GM12878 (cell line): ENCODE results near the gene CEACAM6. TPM values are rescaled to one million over a fixed set of nuclear protein-coding genes. Genes with fewer than 3 reads are reported as not detected.

Source experiments
- ATAC-seq: fragments of 200-7000 bp; cut with Tn5 transposase; 3 replicates; pipeline ENCODE4 v1.9.1; 2020; ENCODE audit warnings: mild to moderate bottlenecking, moderate library complexity
- BruUV-seq: library from RNA; stranded (reverse); fragments of 400-500 nt; replicated peaks from 2 replicates; lab custom pipeline; 2021; lab: Mats Ljungman, UMichigan
- CTCF ChIA-PET: fragments of 300-600 bp; sonication (Branson Sonifier 250); formaldehyde crosslinking; extraction: SDS; loops from one replicate; lab custom pipeline; 2021; ENCODE audit warnings: inconsistent platforms; lab: Yijun Ruan, JAX
- POLR2A ChIA-PET: fragments of 350-600 bp; formaldehyde crosslinking; extraction: SDS; loops from one replicate; lab custom pipeline; 2021; ENCODE audit warnings: inconsistent platforms; lab: Charles Lee
- RAD21 ChIA-PET: fragments of 300-600 bp; sonication (Branson Sonifier 250); formaldehyde crosslinking; loops from one replicate; lab custom pipeline; 2023; ENCODE audit warnings: antibody characterized with exemption; ENCODE audit not compliant: unreplicated experiment; lab: Charles Lee
- SMC1A ChIA-PET: fragments of 300-600 bp; sonication (Branson Sonifier 250); formaldehyde crosslinking; loops from one replicate; lab custom pipeline; 2023; ENCODE audit not compliant: unreplicated experiment, uncharacterized antibody; lab: Charles Lee
- DNase-seq: peaks from one replicate; pipeline ENCODE4 v3.0.0-alpha.2; 2011; ENCODE audit warnings: low read depth, low spot score
- FAIRE-seq: peaks from 3 replicates; lab custom pipeline; 2011; peaks lifted over from hg19 to GRCh38; lab: Jason Lieb, UNC
- H2AFZ ChIP-seq: 2 replicates; pipeline ENCODE4 v1.6.0; 2011; ENCODE audit warnings: low read depth, low read length, control low read depth; ENCODE audit not compliant: control insufficient read depth
- H3K27ac ChIP-seq: 2 replicates; pipeline ENCODE4 v1.5.1; 2011; ENCODE audit warnings: control low read depth; ENCODE audit not compliant: control insufficient read depth, insufficient read depth
- H3K27me3 ChIP-seq, 2 experiments: replicated peaks in 1 of 2; 2 replicates each; pipeline versions ENCODE4 v1.6.0 to v1.6.1; 2011; ENCODE audit warnings: low read length in 1 of 2; ENCODE audit not compliant: control insufficient read depth in 2 of 2, insufficient read depth in 2 of 2
- H3K36me3 ChIP-seq, 2 experiments: 2 replicates each; pipeline ENCODE4 v1.5.1; 2011; ENCODE audit warnings: low read length in 1 of 2; ENCODE audit not compliant: control insufficient read depth in 2 of 2, insufficient read depth in 2 of 2
- H3K4me1 ChIP-seq: 2 replicates; pipeline ENCODE4 v1.6.1; 2011; ENCODE audit warnings: mild to moderate bottlenecking, low read length, moderate library complexity, mixed read lengths; ENCODE audit not compliant: control insufficient read depth, insufficient read depth
- H3K4me2 ChIP-seq: 2 replicates; pipeline ENCODE4 v1.6.0; 2011; ENCODE audit warnings: control low read depth; ENCODE audit not compliant: control insufficient read depth, insufficient read depth
- H3K4me3 ChIP-seq: fragments of 200-600 bp; sonication (generic); 2 replicates; pipeline ENCODE4 v1.5.1; 2016
- H3K79me2 ChIP-seq: 2 replicates; pipeline ENCODE4 v1.6.0; 2011; ENCODE audit warnings: low read length; ENCODE audit not compliant: control insufficient read depth, insufficient read depth
- H3K9ac ChIP-seq: 2 replicates; pipeline ENCODE4 v1.8.0; 2011; ENCODE audit warnings: low read length, control low read depth, mixed read lengths; ENCODE audit not compliant: control insufficient read depth, insufficient read depth
- H3K9me3 ChIP-seq: replicated peaks from 3 replicates; pipeline ENCODE4 v1.5.1; 2011; ENCODE audit warnings: mild to moderate bottlenecking, low read length; ENCODE audit not compliant: control insufficient read depth, insufficient read depth
- H4K20me1 ChIP-seq: 2 replicates; pipeline ENCODE4 v1.6.0; 2011; ENCODE audit not compliant: control insufficient read depth, insufficient read depth
- CBFB ChIP-seq: IDR thresholded peaks from 2 replicates; pipeline ENCODE4 v1.6.1; 2016; ENCODE audit warnings: antibody characterized with exemption, low read depth
- MEF2B ChIP-seq: fragments of 450-650 bp; IDR thresholded peaks from 2 replicates; pipeline ENCODE4 v1.6.1; 2018; ENCODE audit warnings: mild to moderate bottlenecking, moderate library complexity; ENCODE audit not compliant: partially characterized antibody, poor library complexity, severe bottlenecking
- NFYA ChIP-seq: IDR thresholded peaks from 2 replicates; pipeline ENCODE4 v1.6.1; 2011; ENCODE audit warnings: low read depth, mild to moderate bottlenecking, low read length, improper control_type of control experiment, borderline replicate concordance
- NR2C1 ChIP-seq: fragments of 450-650 bp; IDR thresholded peaks from 2 replicates; pipeline ENCODE4 v1.6.1; 2017; ENCODE audit warnings: antibody characterized with exemption, mild to moderate bottlenecking, moderate library complexity
- POLR2AphosphoS2 ChIP-seq: IDR thresholded peaks from 2 replicates; pipeline ENCODE4 v1.6.1; 2011; ENCODE audit warnings: low read depth, mild to moderate bottlenecking, low read length, improper control_type of control experiment, moderate library complexity
- RAD51 ChIP-seq: fragments of 450-650 bp; IDR thresholded peaks from 2 replicates; pipeline ENCODE4 v1.6.1; 2016; ENCODE audit warnings: moderate library complexity, mild to moderate bottlenecking, inconsistent platforms
- SKIL ChIP-seq: fragments of 450-650 bp; IDR thresholded peaks from 2 replicates; pipeline ENCODE4 v1.6.1; 2017; ENCODE audit warnings: mild to moderate bottlenecking, low read depth, inconsistent platforms; ENCODE audit not compliant: poor library complexity, severe bottlenecking
- SMAD1 ChIP-seq: fragments of 450-650 bp; IDR thresholded peaks from 2 replicates; pipeline ENCODE4 v1.6.1; 2018; ENCODE audit warnings: mild to moderate bottlenecking, low read depth; ENCODE audit not compliant: partially characterized antibody
- SRF ChIP-seq, 2 experiments: IDR thresholded peaks; 2 replicates each; pipeline ENCODE4 v1.6.1; 2011; ENCODE audit warnings: low read depth in 2 of 2, low read length in 2 of 2, mild to moderate bottlenecking in 1 of 2, moderate library complexity in 1 of 2
- YBX1 ChIP-seq: fragments of 450-650 bp; IDR thresholded peaks from 2 replicates; pipeline ENCODE4 v1.6.1; 2016; ENCODE audit warnings: antibody characterized with exemption
- ZBTB11 ChIP-seq: fragments of 450-650 bp; formaldehyde crosslinking; IDR thresholded peaks from 2 replicates; pipeline ENCODE4 v1.5.0; 2022; ENCODE audit warnings: mild to moderate bottlenecking, missing genetic modification characterization
- ZNF384 ChIP-seq: IDR thresholded peaks from 2 replicates; pipeline ENCODE4 v1.6.1; 2012; ENCODE audit warnings: low read depth, mild to moderate bottlenecking, low read length, improper control_type of control experiment, borderline replicate concordance
- WGBS: methylation state at CpG from one replicate; pipeline ENCODE4 v1.1.6; 2016; ENCODE audit warnings: low lambda C conversion rate; ENCODE audit not compliant: insufficient replicate concordance, insufficient coverage; ENCODE audit errors: missing lambda C conversion rate; 5-methylcytosine and 5-hydroxymethylcytosine counted together
- in situ Hi-C: fragments of 300-500 bp; cut with MboI; formaldehyde crosslinking; loops from 9 replicates; pipeline ENCODE4 v1.14.3; 2018; ENCODE audit warnings: mixed read lengths
- intact Hi-C: fragments of 100-400 bp; cut with micrococcal nuclease; formaldehyde crosslinking; loops from one replicate; pipeline ENCODE4 v1.14.2; 2022; ENCODE audit not compliant: unreplicated experiment
- polyA plus RNA-seq, 11 experiments: library from polyadenylated mRNA; depleted of rRNA in 4 of 11; unstranded in 6 of 11; stranded (reverse) in 5 of 11; fragments of >200 nt; fragmentation: Nextera tagmentation in 4 of 11; fragmentation: Illumina TruSeq in 1 of 11; extraction: Ambion mirVana in 4 of 11; extraction: Trizol in 1 of 11; gene quantifications; 1 replicate in 1 of 11; 2 replicates in 10 of 11; pipeline versions ENCODE4 v1.2.1 to v1.2.3, GENCODE V29; 2011 to 2016; ENCODE audit warnings: inconsistent platforms in 2 of 11, missing spikeins in 2 of 11, low read depth in 1 of 11
- total RNA-seq, 4 experiments: library from RNA; depleted of rRNA in 3 of 4; stranded (reverse); fragments of >200 nt in 3 of 4; fragmentation: Illumina TruSeq in 1 of 4; extraction: Trizol in 1 of 4; gene quantifications; 2 replicates each; pipeline versions ENCODE4 v1.2.1 to v1.2.3, GENCODE V29; 2013 to 2021

Gene CEACAM6
- total and polyA plus RNA-seq, 10 of the 15 experiments (the other 5 are each of a cell fraction or from before 2014, with no cell fraction given), result 0.26 TPM; not detected in 9

DNA sequence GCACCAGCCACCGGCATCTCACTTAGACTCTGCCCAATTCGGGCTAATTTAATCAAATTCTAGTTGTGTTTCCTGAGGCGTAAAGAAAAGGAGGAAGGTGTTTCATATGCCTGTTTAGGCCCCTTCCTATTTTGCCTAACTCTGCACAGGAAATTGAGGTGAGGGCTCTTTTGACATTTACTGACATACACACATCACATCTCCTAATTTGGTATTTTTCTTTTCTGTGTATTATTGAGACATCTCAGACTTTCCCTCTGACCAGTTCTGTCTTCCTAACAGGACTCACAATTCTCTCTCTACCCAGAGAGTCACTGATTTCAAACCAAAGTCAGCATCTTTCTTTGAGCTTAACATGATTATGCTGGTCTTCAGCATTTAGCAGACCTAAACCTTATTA lies 49.0 kb downstream of the CEACAM6 start:
- ChIA-PET RAD21 (no interaction called here), POLR2A (no interaction called here), CTCF (interaction anchor here (0.6 to 1.9 kb wide), 4 partner anchors 9 to 31 kb away, joined by 3 to 7 read pairs (median 4); no protein-coding TSS in a partner anchor), SMC1A (interaction anchor here (0.6 to 0.7 kb wide), 2 partner anchors 16 to 103 kb away, joined by 3 to 4 read pairs; no protein-coding TSS in a partner anchor)
- Histone ChIP-seq H3K36me3 (no peaks in the 10 kb centered on the region), H3K9me3 (no peaks in the 10 kb centered on the region), H3K27ac (no peak overlapping the region), H3K4me3 (no peak overlapping the region), H3K4me2 (no peak overlapping the region), H3K4me1 (no peaks in the 10 kb centered on the region; the same call in 1 of the 2 replicates), H4K20me1 (no peaks in the 10 kb centered on the region; the same call in 1 of the 2 replicates), H3K27me3 (no peaks in the 10 kb centered on the region; a peak in 1 of 4 replicates), H2AFZ (no peak overlapping the region), H3K9ac (no peak overlapping the region), H3K79me2 (no peaks in the 10 kb centered on the region)
- in situ Hi-C loops, result no loop called here
- DNase-seq, result no peak
- FAIRE-seq, result no peak
- intact Hi-C loops, result no loop called here
- 0 out of 4 replicates have a peak, but pooled peaks of 1 of the 2 experiments have one; percentile 45 for TF ChIP-seq SRF (IDR thresholded peaks at IDR 0.05; ENCODE audit: low read depth in 2 of 2, low read length in 2 of 2)
- TF ChIP-seq NR2C1, result no peak
- no peak for ATAC-seq
- BruUV-seq, result no TSS peak
- WGBS, result 23% methylated on average over 3 of the region's 3 CpGs

GRCh38 chr19:41807176-41807575 lies 51.8 kb downstream of the CEACAM6 start:
- H3K9ac ChIP-seq, result no peak overlapping the region
- in situ Hi-C loops, result no loop called here
- intact Hi-C loops, result no loop called here
- H3K27me3 ChIP-seq, result no peaks in the 10 kb centered on the region; a peak in 1 of 4 replicates
- no peaks in the 10 kb centered on the region; the same call in 1 of the 2 replicates for H4K20me1 ChIP-seq
- no peak overlapping the region for H2AFZ ChIP-seq
- POLR2A ChIA-PET, result no interaction called here
- H3K4me1 ChIP-seq, result peaks cover 5% of the 10 kb centered on the region
- SMC1A ChIA-PET, result no interaction called here
- DNase-seq, result no peak
- H3K27ac ChIP-seq, result no peak overlapping the region
- H3K4me2 ChIP-seq, result no peak overlapping the region
- ATAC-seq, result no peak
- no peak for FAIRE-seq
- RAD21 ChIA-PET, result no interaction called here
- no TSS peak for BruUV-seq
- H3K79me2 ChIP-seq, result no peaks in the 10 kb centered on the region
- CTCF ChIA-PET, result interaction anchor here (1.3 to 1.5 kb wide), 2 partner anchors 11 to 14 kb away, joined by 3 to 5 read pairs; no protein-coding TSS in a partner anchor
- no peaks in the 10 kb centered on the region for H3K9me3 ChIP-seq
- TF ChIP-seq NFYA (no peak), CBFB (no peak), POLR2AphosphoS2 (no peak), YBX1 (no peak), ZNF384 (no peak), SKIL (no peak), ZBTB11 (CRISPR knock-in tag) (no peak), RAD51 (no peak), MEF2B (no peak), SMAD1 (no peak)
- no peaks in the 10 kb centered on the region for H3K36me3 ChIP-seq
- 17% methylated on average over 3 of the region's 3 CpGs for WGBS
- no peak overlapping the region for H3K4me3 ChIP-seq
